AG09319 (cell line): ENCODE results near the gene KAT8.

Experiments
- DNase-seq: peaks from one replicate; pipeline ENCODE4 v3.0.0-alpha.2; 2010; ENCODE audit warnings: low read depth; ENCODE audit errors: extremely low read depth
- TF ChIP-seq, protein P1 (sequence below): IDR thresholded peaks from 2 replicates; pipeline ENCODE4 v1.5.1; 2011; ENCODE audit warnings: low read depth, mild to moderate bottlenecking, inconsistent platforms, low read length, moderate library complexity

The KAT8 gene

DNA sequence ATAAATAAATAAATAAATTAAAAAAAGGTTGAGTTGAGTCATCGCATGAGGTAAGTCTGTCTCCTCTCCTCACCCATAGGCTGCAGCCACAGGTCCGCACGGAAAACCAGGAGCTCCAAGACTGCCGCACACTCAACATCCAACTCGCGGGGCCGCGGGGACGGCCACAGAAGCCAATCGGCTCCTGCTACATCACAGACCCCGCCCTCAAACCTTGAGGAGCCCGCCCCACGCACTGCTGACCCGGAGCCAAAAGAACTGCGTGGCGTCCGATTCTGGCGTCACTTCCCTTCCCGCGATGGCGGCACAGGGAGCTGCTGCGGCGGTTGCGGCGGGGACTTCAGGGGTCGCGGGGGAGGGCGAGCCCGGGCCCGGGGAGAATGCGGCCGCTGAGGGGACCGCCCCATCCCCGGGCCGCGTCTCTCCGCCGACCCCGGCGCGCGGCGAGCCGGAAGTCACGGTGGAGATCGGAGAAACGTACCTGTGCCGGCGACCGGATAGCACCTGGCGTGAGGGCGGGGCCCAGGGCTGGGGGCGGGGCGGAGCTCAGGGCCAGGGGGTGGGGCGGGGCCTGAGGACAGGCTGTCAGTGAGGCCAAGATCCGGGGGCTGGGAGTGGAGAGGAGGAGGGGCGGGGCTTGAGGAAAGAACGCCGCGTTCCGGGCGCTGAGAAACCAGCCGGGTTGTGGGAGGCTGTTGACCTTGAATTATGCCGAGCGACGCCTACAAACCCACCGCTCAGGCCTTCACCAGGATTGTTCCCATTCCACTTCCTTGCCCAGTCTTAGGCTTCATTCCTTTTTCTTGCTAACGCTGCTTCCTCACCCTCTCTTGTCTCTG lies at the start of gene KAT8:
Gene KAT8 (plus strand): TSS at position 281 of the 839 bp plus-strand sequence. CDS start 18 bp downstream, at position 299.
- TF ChIP-seq, protein P1, sequence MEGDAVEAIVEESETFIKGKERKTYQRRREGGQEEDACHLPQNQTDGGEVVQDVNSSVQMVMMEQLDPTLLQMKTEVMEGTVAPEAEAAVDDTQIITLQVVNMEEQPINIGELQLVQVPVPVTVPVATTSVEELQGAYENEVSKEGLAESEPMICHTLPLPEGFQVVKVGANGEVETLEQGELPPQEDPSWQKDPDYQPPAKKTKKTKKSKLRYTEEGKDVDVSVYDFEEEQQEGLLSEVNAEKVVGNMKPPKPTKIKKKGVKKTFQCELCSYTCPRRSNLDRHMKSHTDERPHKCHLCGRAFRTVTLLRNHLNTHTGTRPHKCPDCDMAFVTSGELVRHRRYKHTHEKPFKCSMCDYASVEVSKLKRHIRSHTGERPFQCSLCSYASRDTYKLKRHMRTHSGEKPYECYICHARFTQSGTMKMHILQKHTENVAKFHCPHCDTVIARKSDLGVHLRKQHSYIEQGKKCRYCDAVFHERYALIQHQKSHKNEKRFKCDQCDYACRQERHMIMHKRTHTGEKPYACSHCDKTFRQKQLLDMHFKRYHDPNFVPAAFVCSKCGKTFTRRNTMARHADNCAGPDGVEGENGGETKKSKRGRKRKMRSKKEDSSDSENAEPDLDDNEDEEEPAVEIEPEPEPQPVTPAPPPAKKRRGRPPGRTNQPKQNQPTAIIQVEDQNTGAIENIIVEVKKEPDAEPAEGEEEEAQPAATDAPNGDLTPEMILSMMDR: no peak
- peak; percentile 91 for DNase-seq

DNA sequence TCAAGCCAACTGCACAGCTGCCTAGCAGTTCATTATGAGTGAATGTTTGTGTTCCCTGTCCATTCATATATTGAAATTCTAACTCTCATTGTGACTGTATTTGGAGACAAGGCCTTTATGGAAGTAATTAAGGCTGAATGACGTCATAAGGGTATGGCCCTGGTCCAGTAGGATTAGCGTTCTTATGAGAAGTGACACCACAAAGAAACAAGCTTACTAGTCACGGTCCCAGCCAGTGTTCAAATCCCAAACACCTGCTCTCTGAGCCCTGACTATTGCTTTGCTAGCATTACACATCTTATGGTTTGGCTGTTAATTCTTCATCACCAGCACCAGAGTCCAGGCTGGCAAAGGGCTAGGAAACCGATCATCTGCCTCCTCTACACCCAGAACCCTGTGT lies 45.6 kb upstream of the KAT8 start:
- DNase-seq: peak; percentile 94
- TF ChIP-seq, protein P1: no peak

DNA sequence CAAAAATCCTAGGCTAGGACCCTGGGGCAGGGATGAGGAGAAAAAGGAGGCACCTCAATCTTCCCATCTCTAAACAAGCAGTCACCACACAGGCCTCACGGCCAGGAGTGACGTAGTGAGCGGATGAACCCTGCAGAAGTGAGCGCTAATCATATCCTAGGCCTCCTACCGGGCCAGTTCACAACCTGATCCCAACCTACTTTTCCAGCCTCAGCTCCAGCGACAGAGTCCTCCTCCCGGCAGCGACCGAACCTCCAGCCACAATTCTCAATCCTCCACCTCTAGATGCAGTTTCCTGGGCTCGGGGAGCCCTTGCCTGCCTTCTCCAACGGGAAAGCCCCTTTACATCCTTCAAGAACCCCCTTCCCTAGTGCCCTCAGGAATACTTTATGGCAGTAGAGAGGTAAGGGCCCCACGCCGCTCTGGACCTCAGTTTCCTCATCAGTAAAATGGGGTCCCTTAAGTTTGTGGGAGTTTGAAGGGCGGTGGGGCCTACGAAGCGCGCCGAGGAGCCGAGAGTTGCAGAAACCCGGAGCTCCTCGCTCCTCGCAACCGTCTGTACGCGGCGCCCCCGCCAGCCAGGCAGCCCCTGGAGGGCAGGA lies 44.8 kb upstream of the KAT8 start:
- no peak for DNase-seq
- TF ChIP-seq, protein P1: no peak

DNA sequence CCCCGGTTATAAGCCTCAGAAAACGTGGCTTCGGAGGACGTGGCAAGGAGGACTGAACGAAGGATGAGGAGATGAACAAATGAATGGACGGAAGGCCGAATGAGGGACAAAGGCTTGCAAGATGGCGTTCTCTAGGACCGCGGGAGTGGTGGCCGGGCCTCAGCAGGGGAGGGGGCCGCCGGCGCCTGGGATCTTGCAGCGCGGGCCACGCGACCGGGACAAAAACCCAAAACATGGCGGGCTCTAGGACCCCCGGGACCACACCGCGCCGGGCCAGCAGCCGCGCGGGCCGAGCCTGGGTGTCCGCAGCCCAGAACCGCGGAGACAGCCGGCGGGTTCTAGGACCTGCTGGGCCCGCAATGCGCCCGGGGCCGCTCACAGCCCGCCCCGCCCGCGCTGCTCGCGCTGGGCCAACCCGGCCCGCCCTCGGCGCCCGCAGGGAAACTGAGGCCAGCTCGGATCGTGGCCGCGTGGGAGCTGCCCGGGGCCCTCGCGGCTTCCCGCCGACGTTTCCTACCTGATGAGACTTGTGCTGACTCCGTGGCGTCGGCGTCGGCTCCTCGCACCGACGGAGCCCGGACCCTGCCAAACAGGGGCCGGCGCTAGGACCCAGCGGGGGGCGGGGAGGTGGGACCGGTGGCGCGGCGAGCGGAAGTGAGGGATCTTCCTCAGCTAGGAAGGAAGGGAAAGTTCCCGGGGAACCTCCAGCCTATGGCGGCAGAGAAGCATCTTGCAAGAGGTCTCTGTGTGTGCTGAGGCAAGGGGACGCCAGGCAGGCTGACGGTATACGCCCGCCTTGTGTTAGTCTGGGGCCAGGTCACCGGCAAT lies 44.1 kb upstream of the KAT8 start:
- peak; percentile 62 for DNase-seq
- TF ChIP-seq, protein P1: no peak

DNA sequence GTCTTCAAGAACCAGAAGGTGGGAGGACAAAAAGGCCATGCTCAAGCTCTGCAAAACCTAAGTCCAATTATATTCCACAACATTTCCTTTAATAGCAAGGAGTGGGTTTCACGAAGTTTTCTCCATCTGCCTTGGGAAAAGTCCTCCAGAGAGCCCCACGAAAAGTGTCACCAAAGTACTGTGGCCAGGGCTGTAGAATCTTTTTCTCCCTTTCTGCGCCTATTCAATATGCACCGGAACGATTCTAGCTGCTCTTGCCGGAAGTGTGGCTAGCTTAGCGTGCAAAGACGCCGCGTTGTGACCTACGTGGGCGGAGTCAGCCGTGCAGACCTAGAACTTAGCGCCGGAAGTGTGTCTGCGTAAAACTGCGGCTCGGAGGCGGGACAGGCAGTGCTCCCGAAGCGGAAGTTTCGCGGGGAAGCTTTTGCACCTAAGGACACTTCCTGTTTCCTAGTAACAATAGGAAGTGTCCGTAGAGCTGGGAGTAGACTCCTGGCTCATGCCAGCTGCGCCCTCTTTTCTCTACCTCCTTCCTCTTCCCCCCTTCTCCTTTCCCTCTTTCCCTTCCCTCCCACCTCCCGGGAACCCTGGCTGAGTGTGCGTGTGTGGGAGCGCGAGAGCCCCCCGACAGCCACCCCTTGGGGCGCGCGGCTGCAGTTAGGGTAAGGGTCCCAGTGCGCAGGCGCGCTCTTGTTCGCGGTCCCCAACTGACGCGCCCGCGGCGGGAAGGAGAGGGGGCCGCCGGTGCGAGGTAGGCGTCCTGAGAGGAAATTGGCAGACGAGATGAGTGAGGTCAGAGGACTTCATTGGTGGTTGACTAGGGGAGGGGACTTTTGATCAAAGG lies 43.3 kb upstream of the KAT8 start, which contains the start of the genes ZNF646 and ZNF668:
Gene ZNF646 (plus strand): TSS at position 453 of the 844 bp plus-strand sequence. CDS start 1,903 bp downstream, outside the sequence.
Gene ZNF668 (minus strand): TSS at position 271 of the 844 bp plus-strand sequence. CDS start 9,781 bp downstream, outside the sequence.
- TF ChIP-seq, protein P1: no peak; the same call in 1 of the 2 replicates
- peak; percentile 98 for DNase-seq

DNA sequence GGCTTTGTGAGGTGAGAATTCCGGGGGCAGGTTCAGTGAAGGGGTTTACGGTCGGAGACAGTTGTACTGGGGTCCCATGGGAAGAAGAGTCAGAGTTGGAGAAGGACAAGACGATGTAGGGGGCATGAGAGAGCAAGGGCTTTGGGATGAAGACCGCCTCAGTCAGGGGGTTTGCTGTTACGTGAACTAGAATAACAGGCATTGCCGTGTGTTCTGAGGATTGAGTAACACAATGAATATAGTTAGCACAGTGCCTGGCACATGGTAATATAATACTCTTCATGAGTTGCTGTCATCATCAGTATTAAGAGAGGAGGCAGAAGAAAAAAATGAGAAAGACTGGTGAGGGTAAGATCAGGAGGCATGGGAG lies 42.7 kb upstream of the KAT8 start:
- TF ChIP-seq, protein P1: no peak; the same call in none of the 2 replicates
- DNase-seq: no peak
